H1 (cell line): ENCODE results near the gene NDUFS7. TPM values are rescaled to one million over a fixed set of nuclear protein-coding genes. Genes with fewer than 3 reads are reported as not detected.

ENCODE experiments used
- CTCF ChIA-PET: fragments of 300-600 bp; sonication (Branson Sonifier 250); formaldehyde crosslinking; loops from one replicate; lab custom pipeline; 2021; ENCODE audit not compliant: partially characterized antibody; lab: Charles Lee
- POLR2A ChIA-PET: fragments of 300-600 bp; sonication (Branson Sonifier 250); formaldehyde crosslinking; loops from one replicate; lab custom pipeline; 2021; ENCODE audit warnings: inconsistent platforms; ENCODE audit not compliant: partially characterized antibody; lab: Charles Lee
- DNase-seq, 2 experiments: peaks; one replicate each; pipeline versions ENCODE4 v3.0.0 to v3.0.0-alpha.2; 2010 to 2022; ENCODE audit warnings: low spot score in 2 of 2, low read depth in 1 of 2, mixed read lengths in 1 of 2
- FAIRE-seq: peaks from 2 replicates; lab custom pipeline; 2011; peaks lifted over from hg19 to GRCh38; lab: Jason Lieb, UNC
- H2AFZ ChIP-seq: 2 replicates; pipeline ENCODE4 v1.8.1; 2012; ENCODE audit warnings: low read length, inconsistent platforms
- H2AK5ac ChIP-seq: 2 replicates; pipeline ENCODE4 v1.6.1; 2013; ENCODE audit warnings: low read depth, low read length
- H2BK120ac ChIP-seq: replicated peaks from 2 replicates; pipeline ENCODE3; 2013; ENCODE audit warnings: low read depth, low read length, inconsistent platforms
- H2BK12ac ChIP-seq: 2 replicates; pipeline ENCODE4 v1.6.1; 2013; ENCODE audit warnings: low read depth, low read length
- H2BK15ac ChIP-seq: 2 replicates; pipeline ENCODE4 v1.6.1; 2013; ENCODE audit warnings: low read length
- H2BK20ac ChIP-seq: 2 replicates; pipeline ENCODE4 v1.6.1; 2013; ENCODE audit warnings: low read length
- H2BK5ac ChIP-seq: 2 replicates; pipeline ENCODE4 v1.6.1; 2013; ENCODE audit warnings: low read depth, low read length
- H3K14ac ChIP-seq: 2 replicates; pipeline ENCODE4 v1.6.1; 2013; ENCODE audit warnings: inconsistent platforms; ENCODE audit not compliant: insufficient read length
- H3K18ac ChIP-seq: 2 replicates; pipeline ENCODE4 v1.6.1; 2013; ENCODE audit warnings: low read length; ENCODE audit errors: extremely low read depth
- H3K23ac ChIP-seq: 2 replicates; pipeline ENCODE4 v1.6.1; 2013; ENCODE audit warnings: inconsistent platforms; ENCODE audit not compliant: insufficient read length
- H3K23me2 ChIP-seq: 2 replicates; pipeline ENCODE4 v1.6.1; 2013; ENCODE audit warnings: low read depth, low read length
- H3K27ac ChIP-seq: 2 replicates; pipeline ENCODE4 v1.6.1; 2011; ENCODE audit warnings: low read depth, low read length, inconsistent platforms
- H3K27me3 ChIP-seq, 4 experiments: replicated peaks in 1 of 4; 1 replicate in 1 of 4; 2 replicates in 3 of 4; pipeline versions ENCODE4 v1.6.1 to v1.8.1; 2011 to 2013; ENCODE audit warnings: low read length in 3 of 4, mild to moderate bottlenecking in 3 of 4, inconsistent platforms in 2 of 4, mixed read lengths in 2 of 4, moderate library complexity in 1 of 4; ENCODE audit not compliant: control insufficient read depth in 3 of 4, insufficient read depth in 3 of 4; ENCODE audit errors: extremely low read depth in 1 of 4
- H3K36me3 ChIP-seq, 4 experiments: 2 replicates each; pipeline versions ENCODE4 v1.6.1 to v1.8.1; 2011 to 2013; ENCODE audit warnings: mild to moderate bottlenecking in 4 of 4, low read length in 3 of 4, moderate library complexity in 2 of 4, control low read depth in 1 of 4, inconsistent platforms in 1 of 4; ENCODE audit not compliant: insufficient read depth in 4 of 4, control insufficient read depth in 2 of 4
- H3K4ac ChIP-seq: replicated peaks from 2 replicates; pipeline ENCODE3; 2013; ENCODE audit warnings: low read length, low read depth, mixed read lengths, inconsistent platforms; ENCODE audit not compliant: insufficient read length
- H3K4me1 ChIP-seq, 4 experiments: replicated peaks in 1 of 4; 1 replicate in 1 of 4; 2 replicates in 3 of 4; pipeline versions ENCODE4 v1.6.1 to v1.8.1; 2011 to 2013; ENCODE audit warnings: low read length in 3 of 4, inconsistent platforms in 2 of 4, mixed read lengths in 1 of 4; ENCODE audit not compliant: insufficient read depth in 4 of 4, control insufficient read depth in 3 of 4
- H3K4me2 ChIP-seq, 2 experiments: 2 replicates each; pipeline versions ENCODE4 v1.6.1 to v1.8.1; 2011 to 2013; ENCODE audit warnings: low read depth in 2 of 2, low read length in 2 of 2, control low read depth in 1 of 2, inconsistent platforms in 1 of 2, mild to moderate bottlenecking in 1 of 2; ENCODE audit not compliant: insufficient read depth in 1 of 2
- H3K4me3 ChIP-seq, 4 experiments: fragments of 200-600, 300-600 bp in 1 of 4; sonication (generic), shearing (Covaris generic), sonication (Bioruptor Twin) in 1 of 4; 2 replicates each; pipeline versions ENCODE4 v1.5.1 to v1.8.1; 2011 to 2016; ENCODE audit warnings: low read length in 4 of 4, low read depth in 3 of 4, control low read depth in 2 of 4, inconsistent platforms in 2 of 4, mild to moderate bottlenecking in 2 of 4, mixed read lengths in 1 of 4, moderate library complexity in 1 of 4; ENCODE audit not compliant: insufficient read depth in 2 of 4; ENCODE audit errors: extremely low read depth in 1 of 4
- H3K56ac ChIP-seq: replicated peaks from 2 replicates; pipeline ENCODE3; 2013; ENCODE audit warnings: low read depth, mild to moderate bottlenecking, mixed read lengths, low read length, inconsistent platforms; ENCODE audit not compliant: insufficient read length
- H3K79me1 ChIP-seq: 2 replicates; pipeline ENCODE4 v1.6.1; 2013; ENCODE audit warnings: low read depth, low read length, control low read depth
- H3K79me2 ChIP-seq, 2 experiments: 2 replicates each; pipeline versions ENCODE4 v1.6.1 to v1.8.1; 2012 to 2013; ENCODE audit warnings: low read length in 2 of 2, mild to moderate bottlenecking in 2 of 2, inconsistent platforms in 1 of 2; ENCODE audit not compliant: insufficient read depth in 2 of 2, control insufficient read depth in 1 of 2
- H3K9ac ChIP-seq, 4 experiments: replicated peaks in 1 of 4; 1 replicate in 1 of 4; 2 replicates in 3 of 4; pipeline versions ENCODE4 v1.6.1 to v1.8.1; 2011 to 2013; ENCODE audit warnings: low read depth in 3 of 4, low read length in 3 of 4, control low read depth in 2 of 4, mild to moderate bottlenecking in 2 of 4, moderate library complexity in 2 of 4, inconsistent platforms in 1 of 4; ENCODE audit errors: extremely low read depth in 1 of 4
- H3K9me3 ChIP-seq, 2 experiments: 2 replicates each; pipeline versions ENCODE4 v1.6.1 to v1.8.1; 2012 to 2013; ENCODE audit warnings: mild to moderate bottlenecking in 2 of 2, moderate library complexity in 2 of 2, control low read depth in 1 of 2, inconsistent platforms in 1 of 2, low read depth in 1 of 2, low read length in 1 of 2, mixed read lengths in 1 of 2; ENCODE audit not compliant: insufficient read depth in 2 of 2
- H4K20me1 ChIP-seq, 2 experiments: replicated peaks in 1 of 2; 2 replicates each; pipeline versions ENCODE3 to v1.8.1; 2011 to 2013; ENCODE audit warnings: inconsistent platforms in 2 of 2, low read length in 2 of 2, mild to moderate bottlenecking in 1 of 2; ENCODE audit not compliant: insufficient read depth in 2 of 2, control insufficient read depth in 1 of 2
- H4K5ac ChIP-seq: 2 replicates; pipeline ENCODE4 v1.6.1; 2013; ENCODE audit warnings: low read length, low read depth, mixed read lengths, inconsistent platforms; ENCODE audit not compliant: insufficient read length
- H4K8ac ChIP-seq: 2 replicates; pipeline ENCODE4 v1.8.0; 2013; ENCODE audit warnings: mild to moderate bottlenecking, moderate library complexity, low read length, inconsistent platforms; ENCODE audit not compliant: insufficient read depth; ENCODE audit errors: extremely low read depth
- H4K91ac ChIP-seq: replicated peaks from 2 replicates; pipeline ENCODE3; 2013; ENCODE audit warnings: low read length, mixed read lengths, inconsistent platforms; ENCODE audit not compliant: insufficient read length
- ASH2L ChIP-seq: fragments of 200-600, 300-600 bp; sonication (generic); IDR thresholded peaks from one replicate; pipeline ENCODE4 v1.7.1; 2017; ENCODE audit warnings: low read length
- CEBPB ChIP-seq: IDR thresholded peaks from 2 replicates; pipeline ENCODE4 v1.6.1; 2012; ENCODE audit warnings: low read depth, low read length
- CHD2 ChIP-seq: IDR thresholded peaks from 2 replicates; pipeline ENCODE4 v1.6.1; 2012; ENCODE audit warnings: low read length, improper control_type of control experiment
- CTBP2 ChIP-seq: IDR thresholded peaks from 2 replicates; pipeline ENCODE4 v1.7.0; 2011; ENCODE audit warnings: borderline replicate concordance, mild to moderate bottlenecking, moderate library complexity, mixed read lengths, low read length; ENCODE audit not compliant: insufficient read depth, insufficient read length
- KDM4A ChIP-seq: IDR thresholded peaks from one replicate; pipeline ENCODE4 v1.7.1; 2012; ENCODE audit warnings: low read depth, mild to moderate bottlenecking, moderate library complexity, low read length, inconsistent platforms; ENCODE audit not compliant: severe bottlenecking
- MAFK ChIP-seq: IDR thresholded peaks from 2 replicates; pipeline ENCODE4 v1.6.1; 2012; ENCODE audit warnings: low read depth, mild to moderate bottlenecking, improper control_type of control experiment, low read length
- POLR2A ChIP-seq, 2 experiments: IDR thresholded peaks; 1 replicate in 1 of 2; 2 replicates in 1 of 2; pipeline ENCODE4 v1.6.1; 2011; ENCODE audit warnings: low read depth in 2 of 2, low read length in 2 of 2, mild to moderate bottlenecking in 2 of 2; ENCODE audit errors: control extremely low read depth in 1 of 2
- RFX5 ChIP-seq: IDR thresholded peaks from 2 replicates; pipeline ENCODE4 v1.6.1; 2011; ENCODE audit warnings: low read depth, low read length, improper control_type of control experiment, borderline replicate concordance
- SIRT6 ChIP-seq: IDR thresholded peaks from one replicate; pipeline ENCODE4 v1.7.1; 2012; ENCODE audit warnings: low read length, inconsistent platforms
- SP2 ChIP-seq: IDR thresholded peaks from 2 replicates; pipeline ENCODE4 v1.6.1; 2012; ENCODE audit warnings: mild to moderate bottlenecking, low read length, inconsistent platforms
- SP4 ChIP-seq: IDR thresholded peaks from 2 replicates; pipeline ENCODE4 v1.6.1; 2012; ENCODE audit warnings: low read length, inconsistent platforms
- TCF12 ChIP-seq: IDR thresholded peaks from 2 replicates; pipeline ENCODE4 v1.6.1; 2011; ENCODE audit warnings: low read depth, mild to moderate bottlenecking, low read length
- YY1 ChIP-seq: IDR thresholded peaks from 2 replicates; pipeline ENCODE4 v1.6.1; 2011; ENCODE audit warnings: low read depth, mild to moderate bottlenecking, low read length
- WGBS, 2 experiments: shearing (Covaris generic) in 1 of 2; methylation state at CpG; one replicate each; pipeline versions ENCODE4 v1.1.6 to v1.1.7; 2013 to 2015; ENCODE audit warnings: low lambda C conversion rate in 2 of 2, mixed read lengths in 2 of 2, inconsistent platforms in 1 of 2, low coverage in 1 of 2, missing lambda C conversion rate in 1 of 2; ENCODE audit not compliant: insufficient replicate concordance in 2 of 2, insufficient coverage in 1 of 2, insufficient read length in 1 of 2; ENCODE audit errors: extremely low coverage in 1 of 2, missing lambda C conversion rate in 1 of 2; 5-methylcytosine and 5-hydroxymethylcytosine counted together
- polyA plus RNA-seq, 7 experiments: library from polyadenylated mRNA; depleted of rRNA in 3 of 7; stranded (reverse) in 5 of 7; unstranded in 2 of 7; fragments of >200 nt in 5 of 7; fragments of 200-250 nt in 2 of 7; gene quantifications; 1 replicate in 5 of 7; 2 replicates in 1 of 7; 4 replicates in 1 of 7; pipeline versions ENCODE4 v1.2.1 to v1.2.3, GENCODE V29; 2011 to 2013; ENCODE audit warnings: missing spikeins in 2 of 7, mixed read lengths in 2 of 7
- total RNA-seq: library from RNA; stranded (reverse); fragmentation: NEBNext Ultra II Directional; extraction: Animal tissue kit (Norgen Biotek cat#: 25700); gene quantifications from 2 replicates; pipeline ENCODE4 v1.2.1, GENCODE V29; 2021

NDUFS7 gene
- total and polyA plus RNA-seq, 2 of the 8 experiments (the other 6 are each of a cell fraction or from before 2014, with no cell fraction given), result 78.1 to 309 TPM

GRCh38 chr19:1430246-1430645 lies 46.5 kb downstream of the NDUFS7 start:
- POLR2A ChIA-PET, result interaction anchor here (0.8 to 1.8 kb wide), 4 partner anchors 12 to 98 kb away, joined by 3 to 5 read pairs (median 4); no protein-coding TSS in a partner anchor

More at GRCh38 chr19:1430246-1430645, 46.5 kb downstream of the NDUFS7 start:
- no peak for FAIRE-seq
- H4K5ac ChIP-seq, result no peak overlapping the region
- no peak overlapping the region for H3K23ac ChIP-seq
- no peak overlapping the region for H3K18ac ChIP-seq
- no peak overlapping the region; the same call in 1 of the 2 replicates for H4K8ac ChIP-seq
- H3K4me3 ChIP-seq, result no peak overlapping the region
- H4K20me1 ChIP-seq, result peaks cover 19 to 32% of the 10 kb centered on the region in 2 experiments
- no peak overlapping the region for H4K91ac ChIP-seq
- no peak overlapping the region for H3K9ac ChIP-seq
- no peaks in the 10 kb centered on the region for H3K27me3 ChIP-seq
- H2BK5ac ChIP-seq, result no peak overlapping the region
- no peak overlapping the region for H2AK5ac ChIP-seq
- H3K4me1 ChIP-seq, result no peaks in the 10 kb centered on the region
- no peak overlapping the region for H2BK12ac ChIP-seq
- CTCF ChIA-PET, result interaction anchor here (1.5 kb wide), 1 partner anchor 9 kb away, joined by 4 read pairs; no protein-coding TSS in a partner anchor
- H3K79me1 ChIP-seq, result peaks cover 5% of the 10 kb centered on the region; the same call in 1 of the 2 replicates
- TF ChIP-seq SP2 (no peak), KDM4A (no peak), CEBPB (no peak), YY1 (no peak), TCF12 (no peak), SIRT6 (no peak), MAFK (no peak), CHD2 (no peak), POLR2A (IDR thresholded peaks at IDR 0.05; ENCODE audit: control extremely low read depth in 1 of 2, low read depth in 2 of 2, low read length in 2 of 2) (no peak), CTBP2 (no peak), ASH2L (no peak), RFX5 (no peak), SP4 (no peak)
- H3K27ac ChIP-seq, result no peak overlapping the region
- H3K9me3 ChIP-seq, result no peaks in the 10 kb centered on the region
- peaks cover 30 to 74% (median 66%) of the 10 kb centered on the region in 4 experiments for H3K36me3 ChIP-seq
- no peak overlapping the region for H2BK15ac ChIP-seq
- no peaks in the 10 kb centered on the region for H3K23me2 ChIP-seq
- WGBS, 2 experiments, result 90% methylated on average over 11 of the region's 14 CpGs; no CpG with 5 or more reads in 1 of the 2 experiments
- no peak overlapping the region for H3K4ac ChIP-seq
- no peak for DNase-seq
- no peak overlapping the region for H2BK20ac ChIP-seq
- H3K79me2 ChIP-seq, result peaks cover 0 to 17% of the 10 kb centered on the region in 2 experiments; a peak in 1 of 4 replicates
- H2BK120ac ChIP-seq, result no peak overlapping the region
- H2AFZ ChIP-seq, result no peak overlapping the region
- no peak overlapping the region for H3K56ac ChIP-seq
- H3K14ac ChIP-seq, result no peak overlapping the region
- H3K4me2 ChIP-seq, result no peak overlapping the region
